H9 (cell line): ENCODE data around the gene DIS3L2. TPM values are rescaled to one million over a fixed set of nuclear protein-coding genes. Genes with fewer than 3 reads are reported as not detected.

Experiments used
- DNase-seq: peaks from one replicate; pipeline ENCODE4 v3.0.0-alpha.2; 2017
- H2AFZ ChIP-seq: one replicate; pipeline ENCODE4 v1.6.1; 2013; ENCODE audit warnings: mild to moderate bottlenecking, low read length, control low read depth, moderate library complexity
- H2AK5ac ChIP-seq: 2 replicates; pipeline ENCODE4 v1.6.1; 2013; ENCODE audit warnings: low read length, control low read depth, mixed read lengths; ENCODE audit not compliant: insufficient read length
- H2BK120ac ChIP-seq: one replicate; pipeline ENCODE4 v1.6.1; 2013; ENCODE audit warnings: low read depth, mild to moderate bottlenecking, low read length, control low read depth, inconsistent platforms; ENCODE audit not compliant: poor library complexity, severe bottlenecking
- H2BK12ac ChIP-seq: 2 replicates; pipeline ENCODE4 v1.6.1; 2013; ENCODE audit warnings: low read length, control low read depth, mixed read lengths, low read depth; ENCODE audit not compliant: insufficient read length
- H2BK15ac ChIP-seq: 2 replicates; pipeline ENCODE4 v1.6.1; 2013; ENCODE audit warnings: low read depth, low read length, control low read depth
- H2BK20ac ChIP-seq: one replicate; pipeline ENCODE4 v1.6.1; 2013; ENCODE audit warnings: low read depth, mild to moderate bottlenecking, low read length, control low read depth, inconsistent platforms; ENCODE audit not compliant: poor library complexity, severe bottlenecking
- H2BK5ac ChIP-seq: 2 replicates; pipeline ENCODE4 v1.6.1; 2013; ENCODE audit warnings: low read length, control low read depth, mixed read lengths; ENCODE audit not compliant: insufficient read length
- H3K14ac ChIP-seq: 2 replicates; pipeline ENCODE4 v1.6.1; 2013; ENCODE audit warnings: low read length, control low read depth; ENCODE audit not compliant: insufficient read depth
- H3K18ac ChIP-seq: 2 replicates; pipeline ENCODE4 v1.6.1; 2013; ENCODE audit warnings: low read depth, mild to moderate bottlenecking, mixed read lengths, low read length, control low read depth; ENCODE audit not compliant: insufficient read length
- H3K23ac ChIP-seq: 2 replicates; pipeline ENCODE4 v1.6.1; 2013; ENCODE audit warnings: low read length, control low read depth, mixed read lengths, low read depth; ENCODE audit not compliant: insufficient read length
- H3K23me2 ChIP-seq: 2 replicates; pipeline ENCODE4 v1.6.1; 2013; ENCODE audit warnings: low read depth, mild to moderate bottlenecking, mixed read lengths, low read length, control low read depth; ENCODE audit not compliant: insufficient read length, poor library complexity, severe bottlenecking
- H3K27ac ChIP-seq: 2 replicates; pipeline ENCODE4 v1.5.1; 2013; ENCODE audit warnings: low read length, control low read depth, mixed read lengths, low read depth; ENCODE audit not compliant: insufficient read length
- H3K27me3 ChIP-seq: 2 replicates; pipeline ENCODE4 v1.6.1; 2013; ENCODE audit warnings: low read length, control low read depth, inconsistent platforms; ENCODE audit not compliant: insufficient read depth
- H3K4ac ChIP-seq: 2 replicates; pipeline ENCODE4 v1.6.1; 2013; ENCODE audit warnings: low read depth, mild to moderate bottlenecking, control low read depth, inconsistent platforms, low read length, moderate library complexity
- H3K4me1 ChIP-seq: 2 replicates; pipeline ENCODE4 v1.6.1; 2013; ENCODE audit warnings: low read length, control low read depth, inconsistent platforms; ENCODE audit not compliant: insufficient read depth
- H3K4me2 ChIP-seq: 2 replicates; pipeline ENCODE4 v1.6.1; 2013; ENCODE audit warnings: low read length, control low read depth, mixed read lengths; ENCODE audit not compliant: insufficient read length, insufficient read depth
- H3K56ac ChIP-seq: 2 replicates; pipeline ENCODE4 v1.6.1; 2013; ENCODE audit warnings: low read depth, mild to moderate bottlenecking, mixed read lengths, low read length, control low read depth; ENCODE audit not compliant: insufficient read length
- H3K79me1 ChIP-seq: 2 replicates; pipeline ENCODE4 v1.6.1; 2013; ENCODE audit warnings: low read depth, mild to moderate bottlenecking, moderate library complexity, low read length, control low read depth, inconsistent platforms; ENCODE audit not compliant: insufficient read depth, poor library complexity, severe bottlenecking
- H3K79me2 ChIP-seq: 2 replicates; pipeline ENCODE4 v1.6.1; 2013; ENCODE audit warnings: low read length, control low read depth, inconsistent platforms; ENCODE audit not compliant: insufficient read depth
- H3K9ac ChIP-seq: 2 replicates; pipeline ENCODE4 v1.6.1; 2013; ENCODE audit warnings: low read length, control low read depth, mixed read lengths; ENCODE audit not compliant: insufficient read length; ENCODE audit errors: extremely low read depth
- H3K9me3 ChIP-seq: one replicate; pipeline ENCODE4 v1.6.1; 2013; ENCODE audit warnings: low read depth, low read length, inconsistent platforms; ENCODE audit not compliant: control insufficient read depth
- H3T11ph ChIP-seq: one replicate; pipeline ENCODE4 v1.6.1; 2013; ENCODE audit warnings: mild to moderate bottlenecking, low read length, control low read depth, inconsistent platforms
- H4K20me1 ChIP-seq: one replicate; pipeline ENCODE4 v1.6.1; 2013; ENCODE audit not compliant: control insufficient read depth, insufficient read length, insufficient read depth
- H4K5ac ChIP-seq: 2 replicates; pipeline ENCODE4 v1.6.1; 2013; ENCODE audit warnings: low read depth, mild to moderate bottlenecking, mixed read lengths, low read length, control low read depth; ENCODE audit not compliant: insufficient read length
- H4K8ac ChIP-seq: replicated peaks from 2 replicates; pipeline ENCODE4 v1.6.1; 2013; ENCODE audit warnings: low read length, control low read depth, mixed read lengths, low read depth; ENCODE audit not compliant: insufficient read length
- H4K91ac ChIP-seq: 2 replicates; pipeline ENCODE4 v1.6.1; 2013; ENCODE audit warnings: low read depth, mild to moderate bottlenecking, moderate library complexity, mixed read lengths, low read length, control low read depth; ENCODE audit not compliant: insufficient read length
- H3K27ac Mint-ChIP-seq, 3 experiments: 2 replicates in 2 of 3; 3 replicates in 1 of 3; pipeline ENCODE4 v1.8.0; 2020 to 2021; ENCODE audit warnings: mixed read lengths in 3 of 3, mild to moderate bottlenecking in 1 of 3, moderate library complexity in 1 of 3
- H3K27me3 Mint-ChIP-seq: 2 replicates; pipeline ENCODE4 v1.8.0; 2021; ENCODE audit warnings: low read depth, mild to moderate bottlenecking, moderate library complexity, mixed read lengths
- H3K36me3 Mint-ChIP-seq, 3 experiments: 2 replicates in 2 of 3; 3 replicates in 1 of 3; pipeline ENCODE4 v1.8.0; 2020 to 2021; ENCODE audit warnings: low read depth in 3 of 3, mixed read lengths in 3 of 3; ENCODE audit not compliant: insufficient read depth in 1 of 3
- H3K4me1 Mint-ChIP-seq, 2 experiments: 2 replicates each; pipeline ENCODE4 v1.8.0; 2020; ENCODE audit warnings: mixed read lengths in 2 of 2
- H3K4me3 Mint-ChIP-seq, 2 experiments: 2 replicates in 1 of 2; 3 replicates in 1 of 2; pipeline ENCODE4 v1.8.0; 2020 to 2021; ENCODE audit warnings: mild to moderate bottlenecking in 2 of 2, mixed read lengths in 2 of 2, moderate library complexity in 1 of 2
- H3K9me3 Mint-ChIP-seq, 2 experiments: 2 replicates in 1 of 2; 3 replicates in 1 of 2; pipeline ENCODE4 v1.8.0; 2020; ENCODE audit warnings: mild to moderate bottlenecking in 2 of 2, mixed read lengths in 2 of 2, moderate library complexity in 1 of 2
- total RNA-seq: library from RNA; stranded (reverse); gene quantifications from 2 replicates; pipeline ENCODE4 v1.2.1, GENCODE V29; 2021
- TF ChIP-seq, protein P1 (sequence below): fragments of 200-600 bp; sonication (generic); conservative IDR thresholded peaks from 3 replicates; pipeline ENCODE4 v1.8.0; 2021; ENCODE audit warnings: antibody characterized with exemption, mild to moderate bottlenecking

The DIS3L2 gene
- total RNA-seq, 1 experiment from 2014 or later, result 28.1 TPM

DNA sequence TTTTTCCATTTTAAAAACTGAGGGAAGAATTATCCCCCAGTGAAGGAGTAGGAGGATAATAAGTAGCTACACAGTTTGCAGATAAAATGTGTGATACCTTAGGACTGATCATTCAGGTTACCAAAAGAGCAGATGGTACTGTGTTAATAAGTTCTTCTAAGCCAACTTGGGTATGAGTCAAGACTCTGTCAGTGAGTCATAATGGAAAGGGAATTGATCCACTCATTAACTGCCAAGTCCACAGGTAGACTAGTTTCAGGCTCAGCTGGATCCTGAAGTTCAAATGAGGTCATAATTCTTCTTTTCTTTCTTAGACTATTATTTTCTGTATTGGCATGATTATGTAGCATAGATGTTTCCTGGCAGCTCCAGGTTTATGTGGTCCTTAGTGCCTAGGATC lies 274.7 kb downstream of the DIS3L2 start:
- no peak overlapping the region for H2AK5ac ChIP-seq
- peaks cover 0 to 3% (median 0%) of the 10 kb centered on the region in 3 experiments; a peak in 2 of 7 replicates for H3K36me3 Mint-ChIP-seq
- peaks cover 5% of the 10 kb centered on the region; the same call in 1 of the 2 replicates for H3K4me1 ChIP-seq
- H3K4me1 Mint-ChIP-seq, result peaks cover 18 to 20% of the 10 kb centered on the region in 2 experiments
- no peak overlapping the region for H4K5ac ChIP-seq
- H3K27me3 Mint-ChIP-seq, result no peaks in the 10 kb centered on the region
- no peak overlapping the region for H3K56ac ChIP-seq
- no peak overlapping the region for H4K8ac ChIP-seq
- TF ChIP-seq, protein P1, sequence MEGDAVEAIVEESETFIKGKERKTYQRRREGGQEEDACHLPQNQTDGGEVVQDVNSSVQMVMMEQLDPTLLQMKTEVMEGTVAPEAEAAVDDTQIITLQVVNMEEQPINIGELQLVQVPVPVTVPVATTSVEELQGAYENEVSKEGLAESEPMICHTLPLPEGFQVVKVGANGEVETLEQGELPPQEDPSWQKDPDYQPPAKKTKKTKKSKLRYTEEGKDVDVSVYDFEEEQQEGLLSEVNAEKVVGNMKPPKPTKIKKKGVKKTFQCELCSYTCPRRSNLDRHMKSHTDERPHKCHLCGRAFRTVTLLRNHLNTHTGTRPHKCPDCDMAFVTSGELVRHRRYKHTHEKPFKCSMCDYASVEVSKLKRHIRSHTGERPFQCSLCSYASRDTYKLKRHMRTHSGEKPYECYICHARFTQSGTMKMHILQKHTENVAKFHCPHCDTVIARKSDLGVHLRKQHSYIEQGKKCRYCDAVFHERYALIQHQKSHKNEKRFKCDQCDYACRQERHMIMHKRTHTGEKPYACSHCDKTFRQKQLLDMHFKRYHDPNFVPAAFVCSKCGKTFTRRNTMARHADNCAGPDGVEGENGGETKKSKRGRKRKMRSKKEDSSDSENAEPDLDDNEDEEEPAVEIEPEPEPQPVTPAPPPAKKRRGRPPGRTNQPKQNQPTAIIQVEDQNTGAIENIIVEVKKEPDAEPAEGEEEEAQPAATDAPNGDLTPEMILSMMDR, result no peak
- H2BK120ac ChIP-seq, result no peak overlapping the region
- no peak overlapping the region for H3K14ac ChIP-seq
- no peaks in the 10 kb centered on the region for H4K20me1 ChIP-seq
- H3K27ac ChIP-seq, result no peak overlapping the region
- no peak overlapping the region for H3K23ac ChIP-seq
- H4K91ac ChIP-seq, result no peak overlapping the region
- no peak overlapping the region for H2BK12ac ChIP-seq
- no peaks in the 10 kb centered on the region for H3K27me3 ChIP-seq
- H3K79me2 ChIP-seq, result no peaks in the 10 kb centered on the region
- H3K18ac ChIP-seq, result no peak overlapping the region
- no peak overlapping the region for H2BK20ac ChIP-seq
- no peaks in the 10 kb centered on the region for H3K23me2 ChIP-seq
- no peaks in the 10 kb centered on the region for H3K79me1 ChIP-seq
- DNase-seq, result no peak
- H3K4ac ChIP-seq, result no peak overlapping the region
- H2AFZ ChIP-seq, result no peak overlapping the region
- no peak overlapping the region for H3T11ph ChIP-seq
- no peak overlapping the region for H3K4me3 Mint-ChIP-seq
- no peaks in the 10 kb centered on the region for H3K9me3 Mint-ChIP-seq
- no peak overlapping the region for H3K27ac Mint-ChIP-seq
- H3K4me2 ChIP-seq, result no peak overlapping the region
- H2BK15ac ChIP-seq, result no peak overlapping the region
- H3K9ac ChIP-seq, result no peak overlapping the region
- no peak overlapping the region for H2BK5ac ChIP-seq
- H3K9me3 ChIP-seq, result no peaks in the 10 kb centered on the region
